Upper lobe of left lung (tissue), 4 donors: ENCODE data around the gene SLC25A30.

Experiments
- CTCF ChIP-seq, 6 experiments: fragments of 450-650 bp in 4 of 6; fragments of 200-600 bp in 2 of 6; sonication (generic) in 2 of 6; IDR thresholded peaks; one replicate each; pipeline ENCODE4 v1.5.1; 2016 to 2019; ENCODE audit warnings: antibody characterized with exemption in 6 of 6
- EP300 ChIP-seq, 4 donors: sonication (generic); formaldehyde crosslinking; IDR thresholded peaks; one replicate each; pipeline ENCODE4 v1.5.1; 2017; ENCODE audit warnings: antibody characterized with exemption in 4 of 4, control low read depth in 2 of 4
- POLR2A ChIP-seq, 4 donors: fragments of 450-650 bp; IDR thresholded peaks; one replicate each; pipeline ENCODE4 v1.5.1; 2016 to 2017; ENCODE audit warnings: antibody characterized with exemption in 4 of 4, mild to moderate bottlenecking in 2 of 4
- POLR2AphosphoS5 ChIP-seq, 2 donors: sonication (generic); formaldehyde crosslinking; IDR thresholded peaks; one replicate each; pipeline ENCODE4 v1.5.1; 2017; ENCODE audit warnings: antibody characterized with exemption in 2 of 2

GRCh38 chr13:45396533-45397095 is 21.6 kb downstream of the SLC25A30 start:
- TF ChIP-seq POLR2A (IDR thresholded peaks at IDR 0.05) = no peak
- no peak for TF ChIP-seq CTCF (IDR thresholded peaks at IDR 0.05)
- TF ChIP-seq EP300 (IDR thresholded peaks at IDR 0.05) = peak in 2 of 4 donors; percentile 41 to 78
- peak; percentile 17 to 85 for TF ChIP-seq POLR2AphosphoS5 (IDR thresholded peaks at IDR 0.05)
